ENCODE measurements around the gene SOX18.

GRCh38 chr20:64092258-64093012, 43.0 kb upstream of the SOX18 start:
- no peak for TF ChIP-seq CTCF (IDR thresholded peaks at IDR 0.05)
- no peak for TF ChIP-seq POLR2AphosphoS5 (IDR thresholded peaks at IDR 0.05)

Measured in gastroesophageal sphincter (tissue), 3 donors.